SJSA1 (cell line): ENCODE data around the gene DCTPP1. TPM values are rescaled to one million over a fixed set of nuclear protein-coding genes. Genes with fewer than 3 reads are reported as not detected.

Experiments used
- DNase-seq, 2 experiments: peaks; one replicate each; pipeline ENCODE4 v3.0.0-alpha.2; 2015 to 2020; ENCODE audit warnings: low spot score in 2 of 2, low read depth in 1 of 2
- H3K27ac ChIP-seq: fragments of 250-450 bp; sonication (Bioruptor Pico); 2 replicates; pipeline ENCODE4 v1.5.1; 2020; ENCODE audit warnings: mild to moderate bottlenecking, moderate library complexity
- H3K27me3 ChIP-seq: fragments of 250-450 bp; sonication (Bioruptor Pico); replicated peaks from 2 replicates; pipeline ENCODE4 v1.5.1; 2020; ENCODE audit warnings: mild to moderate bottlenecking, moderate library complexity
- H3K36me3 ChIP-seq: fragments of 250-450 bp; sonication (Bioruptor Pico); 2 replicates; pipeline ENCODE4 v1.5.1; 2020; ENCODE audit warnings: mild to moderate bottlenecking
- H3K4me1 ChIP-seq: fragments of 250-450 bp; sonication (Bioruptor Pico); replicated peaks from 2 replicates; pipeline ENCODE4 v1.6.1; 2021; ENCODE audit warnings: mild to moderate bottlenecking
- H3K4me3 ChIP-seq: fragments of 250-450 bp; sonication (Bioruptor Pico); 2 replicates; pipeline ENCODE4 v1.5.1; 2020; ENCODE audit warnings: mild to moderate bottlenecking
- H3K9me3 ChIP-seq: fragments of 250-450 bp; sonication (Bioruptor Pico); replicated peaks from 2 replicates; pipeline ENCODE4 v1.5.1; 2020; ENCODE audit warnings: mild to moderate bottlenecking
- total RNA-seq: library from RNA; depleted of rRNA; stranded (reverse); fragments of >200 nt; shearing (Covaris generic); gene quantifications from 2 replicates; pipeline ENCODE4 v1.2.3, GENCODE V29; 2014; rRNA removed

The DCTPP1 gene
- total RNA-seq, 1 experiment from 2014 or later, result 31.6 TPM

DNA sequence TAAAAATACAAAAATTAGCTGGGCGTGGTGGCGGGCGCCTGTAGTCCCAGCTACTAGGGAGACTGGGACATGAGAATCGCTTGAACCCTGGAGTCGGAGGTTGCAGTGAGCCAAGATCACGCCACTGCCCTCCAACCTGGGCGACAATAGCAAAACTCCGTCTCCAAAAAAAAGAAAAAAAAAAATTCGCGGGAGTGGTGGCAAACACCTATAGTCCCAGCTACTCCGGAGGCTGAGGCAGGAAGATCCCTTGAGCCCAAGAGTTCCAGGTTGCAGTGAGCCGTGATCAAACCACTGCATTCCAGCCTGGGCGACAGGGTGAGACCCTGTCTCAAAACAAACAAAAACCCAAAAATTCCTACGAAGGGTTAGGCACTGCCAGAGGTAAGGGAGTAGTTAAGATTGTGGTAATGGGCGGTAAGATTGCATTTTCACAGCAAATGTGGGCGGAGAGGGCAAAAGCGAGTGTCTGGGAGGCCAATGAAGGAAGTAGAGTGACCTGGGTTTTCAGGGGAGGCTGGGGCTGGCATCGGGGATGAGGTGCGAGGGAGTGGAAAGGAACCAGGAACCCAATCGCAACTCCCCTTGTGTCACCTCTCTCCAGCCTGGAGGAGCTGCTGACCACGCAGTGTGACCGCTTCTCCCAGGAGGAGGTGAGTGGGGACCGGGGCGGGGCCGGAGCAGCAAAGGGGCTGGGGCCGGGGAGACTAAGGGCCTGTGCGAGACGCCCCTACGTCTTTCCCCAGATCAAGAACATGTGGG, 52.6 kb downstream of the DCTPP1 start:
- no peak for DNase-seq
- Histone ChIP-seq H3K27ac (peak overlapping the region; percentile 99), H3K27me3 (no peaks in the 10 kb centered on the region), H3K4me1 (peaks cover 22% of the 10 kb centered on the region), H3K9me3 (no peaks in the 10 kb centered on the region), H3K36me3 (0 out of 2 replicates have a peak, but pooled peaks cover 6% of the 10 kb centered on the region), H3K4me3 (peak overlapping the region; percentile 60)

DNA sequence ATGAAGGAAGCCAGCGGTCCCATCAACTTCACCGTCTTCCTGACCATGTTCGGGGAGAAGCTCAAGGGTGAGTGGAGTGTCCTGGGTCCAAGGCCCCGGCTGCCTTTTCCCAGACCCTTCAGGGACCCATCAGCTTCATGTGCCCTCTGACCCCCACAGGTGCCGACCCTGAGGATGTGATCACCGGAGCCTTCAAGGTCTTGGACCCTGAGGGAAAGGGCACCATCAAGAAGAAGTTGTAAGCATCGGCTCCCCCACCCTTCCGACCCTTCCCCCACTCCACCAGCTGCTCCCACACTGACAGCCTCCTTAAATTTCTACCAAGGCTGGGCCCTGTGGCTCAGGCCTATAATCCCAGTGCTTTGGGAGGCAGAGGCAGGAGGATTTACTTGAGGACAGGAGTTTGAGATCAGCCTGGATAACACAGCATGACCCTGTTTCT, 53.3 kb downstream of the DCTPP1 start:
- Histone ChIP-seq H3K27me3 (no peaks in the 10 kb centered on the region), H3K27ac (no peak overlapping the region), H3K4me1 (peaks cover 23% of the 10 kb centered on the region), H3K36me3 (0 out of 2 replicates have a peak, but pooled peaks cover 6% of the 10 kb centered on the region), H3K9me3 (no peaks in the 10 kb centered on the region), H3K4me3 (no peak overlapping the region)
- no peak for DNase-seq

DNA sequence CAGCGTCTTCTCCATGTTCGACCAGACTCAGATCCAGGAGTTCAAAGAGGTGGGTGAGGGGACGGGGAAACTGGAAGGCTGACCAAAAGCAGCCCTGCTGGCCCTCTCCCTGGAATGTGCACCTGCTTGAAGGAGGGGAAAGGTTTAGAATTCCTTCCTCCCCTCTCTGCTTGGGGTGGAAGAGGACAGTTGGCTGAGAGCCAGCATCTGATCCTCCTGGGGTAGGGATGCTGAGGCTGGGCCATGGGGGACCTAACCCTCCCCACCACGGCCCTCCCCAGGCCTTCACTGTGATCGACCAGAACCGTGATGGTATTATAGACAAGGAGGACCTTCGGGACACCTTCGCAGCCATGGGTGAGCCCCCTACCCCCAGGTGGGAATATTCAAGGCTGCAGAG, 54.0 kb downstream of the DCTPP1 start:
- Histone ChIP-seq H3K4me1 (peaks cover 27% of the 10 kb centered on the region), H3K27me3 (no peaks in the 10 kb centered on the region), H3K36me3 (0 out of 2 replicates have a peak, but pooled peaks cover 6% of the 10 kb centered on the region), H3K27ac (no peak overlapping the region), H3K4me3 (no peak overlapping the region), H3K9me3 (no peaks in the 10 kb centered on the region)
- no peak for DNase-seq

- no peak within 1 kb of the TSS for H3K4me3 ChIP-seq
- H3K27ac ChIP-seq, result no peak within 1 kb of the TSS
- no peaks in the 10 kb centered on the region for H3K9me3 ChIP-seq
- H3K27me3 ChIP-seq, result no peaks in the 10 kb centered on the region
- H3K36me3 ChIP-seq, result 0 out of 2 replicates have a peak, but pooled peaks cover 4% of the 10 kb centered on the region
- H3K4me1 ChIP-seq, result peaks cover 27% of the 10 kb centered on the region
- DNase-seq, result no peak
These were observed 55.3 kb downstream of the DCTPP1 start, which contains the start of gene MYL11 for GRCh38 chr16:30374538-30374937. Gene MYL11 (plus strand): TSS chr16:30374802. CDS start chr16:30374858, 56 bp downstream.

Other genes with a start within 250 kb of the DCTPP1 start
- gene CORO1A, start 246.4 kb downstream of the DCTPP1 start, total RNA-seq, result 4.3 and 4.5 TPM in 2 replicates
- 156 and 420 TPM in 2 replicates for gene BOLA2B, start 236.4 kb downstream of the DCTPP1 start, total RNA-seq
- gene SLX1A, start 236.2 kb downstream of the DCTPP1 start, total RNA-seq, result 14.3 and 43.6 TPM in 2 replicates
- gene SULT1A3, start 230.8 kb downstream of the DCTPP1 start, total RNA-seq, result 3.6 and 5.8 TPM in 2 replicates
- not detected in 2 replicates for gene NPIPB13, start 181.6 kb downstream of the DCTPP1 start, total RNA-seq
- 55.8 and 60.7 TPM in 2 replicates for gene CD2BP2, start 74.7 kb downstream of the DCTPP1 start, total RNA-seq
- gene TBC1D10B, start 59.5 kb downstream of the DCTPP1 start, total RNA-seq, result 25.8 and 42.5 TPM in 2 replicates
- not detected in 2 replicates for gene MYL11, start 55.2 kb downstream of the DCTPP1 start, total RNA-seq
- not detected in 2 replicates for gene SEPTIN1, start 47.5 kb downstream of the DCTPP1 start, total RNA-seq
- 9.6 and 17.3 TPM in 2 replicates for gene ZNF48, start 34.6 kb downstream of the DCTPP1 start, total RNA-seq
- 27.0 and 51.8 TPM in 2 replicates for gene ZNF771, start 22.4 kb downstream of the DCTPP1 start, total RNA-seq
- 4.3 and 8.2 TPM in 2 replicates for gene SEPHS2, start 15.8 kb upstream of the DCTPP1 start, total RNA-seq
- not detected in 2 replicates for gene ITGAL, start 42.7 kb upstream of the DCTPP1 start, total RNA-seq
- 35.6 and 41.1 TPM in 2 replicates for gene ZNF768, start 96.5 kb upstream of the DCTPP1 start, total RNA-seq
- gene ZNF747, start 104.8 kb upstream of the DCTPP1 start, total RNA-seq, result 3.6 and 5.1 TPM in 2 replicates
- gene ZNF764, start 128.3 kb upstream of the DCTPP1 start, total RNA-seq, result 5.8 and 8.1 TPM in 2 replicates
- 6.4 and 7.3 TPM in 2 replicates for gene ZNF688, start 141.7 kb upstream of the DCTPP1 start, total RNA-seq
- gene ZNF785, start 155.7 kb upstream of the DCTPP1 start, total RNA-seq, result 4.6 and 6.8 TPM in 2 replicates
- 8.1 and 9.8 TPM in 2 replicates for gene ZNF689, start 180.4 kb upstream of the DCTPP1 start, total RNA-seq
- gene PRR14, start 220.9 kb upstream of the DCTPP1 start, total RNA-seq, result 6.1 and 8.2 TPM in 2 replicates
- 7.6 and 13.6 TPM in 2 replicates for gene FBRS, start 228.4 kb upstream of the DCTPP1 start, total RNA-seq